ENCODE measurements around the gene IL19.
A peak's percentile ranks its signal among the peaks of the same experiment; 100 is the strongest.

DNA sequence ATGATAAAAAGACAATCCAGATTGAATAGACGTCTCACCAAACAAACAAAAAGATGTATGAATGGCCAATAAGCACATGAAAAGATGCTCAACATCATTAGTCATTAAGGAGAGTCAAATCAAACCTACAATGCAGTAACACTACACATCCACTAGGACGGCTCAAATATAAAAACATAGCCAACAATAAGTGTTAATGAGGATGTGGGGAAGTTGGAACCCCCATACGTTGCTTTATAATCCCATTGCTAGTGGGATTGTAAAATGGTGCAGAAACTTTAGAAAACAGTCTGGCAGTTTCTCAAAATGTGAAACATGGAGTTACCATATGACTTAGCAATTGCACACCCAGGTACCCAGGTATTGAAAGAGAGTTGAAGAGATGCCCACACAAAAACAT lies 112.0 kb downstream of the IL19 start:
- no peak for TF ChIP-seq EZH2 (IDR thresholded peaks at IDR 0.05; ENCODE audit: borderline replicate concordance, low read depth, low read length, severe bottlenecking)
- TF ChIP-seq, protein P1, sequence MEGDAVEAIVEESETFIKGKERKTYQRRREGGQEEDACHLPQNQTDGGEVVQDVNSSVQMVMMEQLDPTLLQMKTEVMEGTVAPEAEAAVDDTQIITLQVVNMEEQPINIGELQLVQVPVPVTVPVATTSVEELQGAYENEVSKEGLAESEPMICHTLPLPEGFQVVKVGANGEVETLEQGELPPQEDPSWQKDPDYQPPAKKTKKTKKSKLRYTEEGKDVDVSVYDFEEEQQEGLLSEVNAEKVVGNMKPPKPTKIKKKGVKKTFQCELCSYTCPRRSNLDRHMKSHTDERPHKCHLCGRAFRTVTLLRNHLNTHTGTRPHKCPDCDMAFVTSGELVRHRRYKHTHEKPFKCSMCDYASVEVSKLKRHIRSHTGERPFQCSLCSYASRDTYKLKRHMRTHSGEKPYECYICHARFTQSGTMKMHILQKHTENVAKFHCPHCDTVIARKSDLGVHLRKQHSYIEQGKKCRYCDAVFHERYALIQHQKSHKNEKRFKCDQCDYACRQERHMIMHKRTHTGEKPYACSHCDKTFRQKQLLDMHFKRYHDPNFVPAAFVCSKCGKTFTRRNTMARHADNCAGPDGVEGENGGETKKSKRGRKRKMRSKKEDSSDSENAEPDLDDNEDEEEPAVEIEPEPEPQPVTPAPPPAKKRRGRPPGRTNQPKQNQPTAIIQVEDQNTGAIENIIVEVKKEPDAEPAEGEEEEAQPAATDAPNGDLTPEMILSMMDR (IDR thresholded peaks at IDR 0.05; ENCODE audit: borderline replicate concordance, extremely low read depth, low read length, poor library complexity, severe bottlenecking), result peak; percentile 33
